ENCODE results near the gene TTC17. TPM values are rescaled to one million over a fixed set of nuclear protein-coding genes. Genes with fewer than 3 reads are reported as not detected.
"Not testable (repeated sequence)": the region's sequence is repeated elsewhere in the genome, so short reads cannot be mapped to it uniquely, and the experiment has no call there.

TTC17 gene
- total and polyA plus RNA-seq, 2 donors, result 40.9 to 67.4 TPM

DNA sequence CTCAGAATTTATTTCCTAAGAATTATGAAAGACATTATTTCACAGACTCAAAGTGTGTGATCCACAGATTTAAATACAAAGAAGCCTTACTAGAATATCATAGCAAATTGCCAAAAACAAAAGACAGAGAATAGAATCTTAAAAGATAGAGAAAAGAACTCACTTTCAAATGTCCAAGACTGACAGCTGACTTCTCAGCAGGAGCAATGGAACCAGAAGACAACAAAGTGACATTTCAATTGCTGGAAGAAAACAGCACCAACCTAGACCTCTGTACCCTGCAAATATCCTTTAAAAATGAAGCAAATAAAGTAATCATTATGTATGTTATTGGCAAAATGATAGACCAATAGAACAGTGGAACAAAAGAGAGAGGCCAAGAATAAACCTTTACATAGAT, 109.2 kb downstream of the TTC17 start:
- Histone ChIP-seq H3K36me3 (ENCODE audit: control insufficient read depth in 2 of 2, insufficient read depth in 2 of 2, low read length in 1 of 2) (peaks cover 3 to 11% of the 10 kb centered on the region in 2 donors), H3K27me3 (ENCODE audit: control insufficient read depth in 2 of 2, insufficient read depth in 1 of 2, low read length in 1 of 2) (no peaks in the 10 kb centered on the region), H3K27ac (ENCODE audit: low read depth in 1 of 2, low read length in 1 of 2) (no peak overlapping the region), H3K9me3 (ENCODE audit: control insufficient read depth in 2 of 2, insufficient read depth in 1 of 2, low read length in 1 of 2) (peaks cover 0 to 2% of the 10 kb centered on the region in 2 donors), H3K4me1 (ENCODE audit: control insufficient read depth in 2 of 2, insufficient read depth in 2 of 2, low read length in 2 of 2) (no peaks in the 10 kb centered on the region), H3K4me3 (ENCODE audit: low read length in 2 of 2) (no peak overlapping the region)
- no peak for DNase-seq (ENCODE audit: low read depth in 6 of 9, low spot score in 9 of 9)

DNA sequence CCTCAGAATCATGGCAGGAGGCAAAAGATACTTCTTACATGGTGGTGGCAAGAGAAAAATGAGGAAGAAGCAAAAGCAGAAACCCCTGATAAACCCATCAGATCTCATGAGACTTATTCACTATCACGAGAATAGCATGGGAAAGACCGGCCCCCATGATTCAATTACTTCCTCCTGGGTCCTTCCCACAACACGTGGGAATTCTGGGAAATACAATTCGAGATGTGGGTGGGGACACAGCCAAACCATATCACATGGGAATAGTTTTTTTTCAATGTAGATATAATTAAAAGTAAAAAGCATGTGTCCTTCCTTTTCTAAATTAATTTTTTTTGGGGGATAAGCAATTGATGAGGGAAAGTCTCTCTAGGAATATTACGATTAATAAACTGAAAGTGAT, 118.8 kb downstream of the TTC17 start:
- H3K27ac ChIP-seq (ENCODE audit: low read depth in 1 of 2, low read length in 1 of 2); H3K27me3 ChIP-seq (ENCODE audit: control insufficient read depth in 2 of 2, insufficient read depth in 1 of 2, low read length in 1 of 2); H3K36me3 ChIP-seq (ENCODE audit: control insufficient read depth in 2 of 2, insufficient read depth in 2 of 2, low read length in 1 of 2); H3K9me3 ChIP-seq (ENCODE audit: control insufficient read depth in 2 of 2, insufficient read depth in 1 of 2, low read length in 1 of 2); DNase-seq (ENCODE audit: low read depth in 6 of 9, low spot score in 9 of 9); H3K4me1 ChIP-seq (ENCODE audit: control insufficient read depth in 2 of 2, insufficient read depth in 2 of 2, low read length in 2 of 2); H3K4me3 ChIP-seq (ENCODE audit: low read length in 2 of 2): not testable (repeated sequence)
- WGBS, result 94% methylated on average over 5 of the region's 5 CpGs

DNA sequence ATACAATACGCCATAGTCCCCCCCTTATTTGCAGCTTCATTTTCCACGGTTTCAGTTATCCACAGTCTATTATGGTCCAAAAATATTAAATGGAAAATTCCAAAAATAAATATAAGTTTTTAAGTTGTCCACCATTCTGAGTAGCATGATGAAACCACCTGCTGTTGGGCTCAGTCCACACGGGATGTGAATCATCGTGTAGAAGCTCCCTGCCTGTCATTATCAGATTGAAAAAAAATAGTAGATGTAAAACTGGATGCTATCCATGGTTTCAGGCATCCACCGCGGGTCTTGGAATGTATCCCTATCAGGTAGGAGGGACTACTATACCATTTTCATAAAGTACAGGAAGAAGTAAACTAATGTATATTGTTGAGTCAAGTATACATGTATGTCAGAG, 127.4 kb downstream of the TTC17 start:
- H3K27me3 ChIP-seq (ENCODE audit: control insufficient read depth in 2 of 2, insufficient read depth in 1 of 2, low read length in 1 of 2), result no peaks in the 10 kb centered on the region
- peaks cover 2 to 8% of the 10 kb centered on the region in 2 donors for H3K36me3 ChIP-seq (ENCODE audit: control insufficient read depth in 2 of 2, insufficient read depth in 2 of 2, low read length in 1 of 2)
- H3K27ac ChIP-seq (ENCODE audit: low read depth in 1 of 2, low read length in 1 of 2), result no peak overlapping the region
- H3K4me1 ChIP-seq (ENCODE audit: control insufficient read depth in 2 of 2, insufficient read depth in 2 of 2, low read length in 2 of 2), result no peaks in the 10 kb centered on the region
- 97% methylated on average over 6 of the region's 6 CpGs for WGBS
- no peak overlapping the region for H3K4me3 ChIP-seq (ENCODE audit: low read length in 2 of 2)
- no peaks in the 10 kb centered on the region for H3K9me3 ChIP-seq (ENCODE audit: control insufficient read depth in 2 of 2, insufficient read depth in 1 of 2, low read length in 1 of 2)
- no peak for DNase-seq (ENCODE audit: low read depth in 6 of 9, low spot score in 9 of 9)

DNA sequence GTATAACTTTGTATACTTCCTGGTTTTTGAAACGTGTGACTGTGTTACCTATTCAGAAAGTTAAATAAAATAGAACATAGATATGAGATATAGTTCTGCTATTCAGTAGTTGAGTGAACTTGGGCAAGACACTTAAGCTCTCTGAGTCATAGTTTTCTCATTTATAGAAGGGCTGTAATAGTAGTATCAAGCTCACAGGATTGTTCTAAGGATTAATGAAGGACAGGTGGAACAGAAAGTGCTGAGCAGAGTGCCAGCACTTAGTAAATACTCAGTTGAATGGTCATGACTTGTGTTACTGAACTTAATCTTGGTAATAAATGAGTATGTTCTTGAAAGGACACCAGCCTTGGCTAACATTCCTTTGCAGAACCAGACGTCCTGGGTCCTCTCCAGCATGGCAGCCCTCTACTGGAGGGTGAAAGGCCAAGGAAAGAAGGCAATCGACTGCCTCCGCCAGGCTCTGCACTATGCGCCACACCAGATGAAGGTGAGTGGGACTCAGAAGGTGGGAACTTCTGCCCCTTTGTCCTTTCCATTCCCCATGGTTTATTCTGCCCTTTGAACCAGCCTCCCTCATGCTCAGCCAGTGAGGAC, 131.2 kb downstream of the TTC17 start:
- no peaks in the 10 kb centered on the region for H3K9me3 ChIP-seq (ENCODE audit: control insufficient read depth in 2 of 2, insufficient read depth in 1 of 2, low read length in 1 of 2)
- H3K4me3 ChIP-seq (ENCODE audit: low read length in 2 of 2), result no peak overlapping the region
- H3K36me3 ChIP-seq (ENCODE audit: control insufficient read depth in 2 of 2, insufficient read depth in 2 of 2, low read length in 1 of 2), result peaks cover 16 to 37% of the 10 kb centered on the region in 2 donors
- 96% methylated on average over 5 of the region's 5 CpGs for WGBS
- no peaks in the 10 kb centered on the region for H3K27me3 ChIP-seq (ENCODE audit: control insufficient read depth in 2 of 2, insufficient read depth in 1 of 2, low read length in 1 of 2)
- no peaks in the 10 kb centered on the region for H3K4me1 ChIP-seq (ENCODE audit: control insufficient read depth in 2 of 2, insufficient read depth in 2 of 2, low read length in 2 of 2)
- DNase-seq (ENCODE audit: low read depth in 6 of 9, low spot score in 9 of 9), result no peak
- H3K27ac ChIP-seq (ENCODE audit: low read depth in 1 of 2, low read length in 1 of 2), result no peak overlapping the region

DNA sequence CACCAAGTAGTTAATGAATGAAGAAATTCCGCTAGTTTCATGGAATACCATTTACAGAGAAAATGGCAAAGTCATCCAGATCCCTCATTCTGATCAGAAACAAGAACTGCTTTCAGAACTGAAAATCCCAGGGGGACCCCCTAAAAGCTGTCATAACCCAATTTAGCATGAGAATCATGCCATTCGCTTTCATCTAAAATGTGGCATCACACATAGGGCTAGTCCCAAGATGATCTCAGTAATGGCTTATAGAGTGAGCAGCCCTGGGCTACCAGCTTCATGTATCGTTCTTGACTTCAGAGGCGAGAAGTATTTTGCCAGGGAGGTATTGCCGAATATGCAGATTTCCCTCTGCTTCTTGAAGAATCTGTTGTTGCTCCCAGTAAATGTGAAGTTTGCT, 134.0 kb downstream of the TTC17 start:
- Histone ChIP-seq H3K27ac (ENCODE audit: low read depth in 1 of 2, low read length in 1 of 2) (no peak overlapping the region), H3K4me1 (ENCODE audit: control insufficient read depth in 2 of 2, insufficient read depth in 2 of 2, low read length in 2 of 2) (no peaks in the 10 kb centered on the region), H3K9me3 (ENCODE audit: control insufficient read depth in 2 of 2, insufficient read depth in 1 of 2, low read length in 1 of 2) (no peaks in the 10 kb centered on the region), H3K36me3 (ENCODE audit: control insufficient read depth in 2 of 2, insufficient read depth in 2 of 2, low read length in 1 of 2) (peaks cover 21 to 40% of the 10 kb centered on the region in 2 donors), H3K4me3 (ENCODE audit: low read length in 2 of 2) (no peak overlapping the region), H3K27me3 (ENCODE audit: control insufficient read depth in 2 of 2, insufficient read depth in 1 of 2, low read length in 1 of 2) (no peaks in the 10 kb centered on the region)
- no peak for DNase-seq (ENCODE audit: low read depth in 6 of 9, low spot score in 9 of 9)
- WGBS, result 98% methylated on average over 5 of the region's 5 CpGs

DNA sequence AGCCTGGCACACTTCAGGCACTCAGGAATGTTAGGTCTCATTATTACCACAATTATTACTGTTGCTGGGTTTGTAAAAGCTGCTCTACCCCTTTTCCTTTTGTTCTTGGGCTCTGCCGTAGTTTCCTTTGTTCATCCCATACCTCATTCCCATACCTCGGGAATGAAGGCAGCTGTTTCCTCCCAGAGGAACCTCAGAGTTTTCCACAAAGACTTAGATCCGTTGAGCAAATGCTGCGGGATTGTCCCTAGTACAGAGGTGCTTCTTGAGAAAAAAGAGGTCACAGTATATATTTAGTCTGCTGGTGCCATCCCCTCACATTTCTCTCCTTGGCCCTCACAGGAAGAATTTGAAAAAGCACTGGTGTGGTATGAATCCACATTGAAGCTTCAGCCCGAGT, 134.7 kb downstream of the TTC17 start:
- WGBS, result 94% methylated on average over 5 of the region's 5 CpGs

DNA sequence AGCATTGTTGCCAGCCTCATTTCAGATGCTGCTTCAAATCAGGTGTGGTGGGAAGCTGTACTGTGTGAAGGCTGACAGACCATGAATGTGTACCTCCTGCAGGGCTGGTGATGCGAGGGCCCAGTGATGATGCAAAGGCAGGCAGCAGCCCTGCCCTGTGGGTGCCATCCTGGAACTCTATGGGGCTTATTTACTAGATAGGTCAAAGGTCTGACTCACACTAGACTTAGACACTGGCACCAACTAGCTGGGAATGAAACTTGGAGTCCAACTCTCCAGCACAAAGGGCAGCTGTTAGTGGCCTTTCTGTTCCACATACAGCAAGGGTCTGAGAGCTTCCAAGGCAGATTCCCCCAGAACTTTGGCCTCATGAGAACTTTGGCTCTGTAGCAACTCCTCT, 138.4 kb downstream of the TTC17 start:
- H3K27me3 ChIP-seq (ENCODE audit: control insufficient read depth in 2 of 2, insufficient read depth in 1 of 2, low read length in 1 of 2), result no peaks in the 10 kb centered on the region
- no peak overlapping the region for H3K4me3 ChIP-seq (ENCODE audit: low read length in 2 of 2)
- DNase-seq (ENCODE audit: low read depth in 6 of 9, low spot score in 9 of 9), result no peak
- H3K27ac ChIP-seq (ENCODE audit: low read depth in 1 of 2, low read length in 1 of 2), result no peak overlapping the region
- no peaks in the 10 kb centered on the region for H3K9me3 ChIP-seq (ENCODE audit: control insufficient read depth in 2 of 2, insufficient read depth in 1 of 2, low read length in 1 of 2)
- no peaks in the 10 kb centered on the region for H3K4me1 ChIP-seq (ENCODE audit: control insufficient read depth in 2 of 2, insufficient read depth in 2 of 2, low read length in 2 of 2)
- peaks cover 18 to 23% of the 10 kb centered on the region in 2 donors for H3K36me3 ChIP-seq (ENCODE audit: control insufficient read depth in 2 of 2, insufficient read depth in 2 of 2, low read length in 1 of 2)
- 92% methylated on average over 1 of the region's 1 CpG for WGBS

More for the DNA sequence above, 134.7 kb downstream of the TTC17 start:
- H3K4me1 ChIP-seq (ENCODE audit: control insufficient read depth in 2 of 2, insufficient read depth in 2 of 2, low read length in 2 of 2), result no peaks in the 10 kb centered on the region
- peaks cover 21 to 40% of the 10 kb centered on the region in 2 donors for H3K36me3 ChIP-seq (ENCODE audit: control insufficient read depth in 2 of 2, insufficient read depth in 2 of 2, low read length in 1 of 2)
- DNase-seq (ENCODE audit: low read depth in 6 of 9, low spot score in 9 of 9), result no peak
- no peaks in the 10 kb centered on the region for H3K27me3 ChIP-seq (ENCODE audit: control insufficient read depth in 2 of 2, insufficient read depth in 1 of 2, low read length in 1 of 2)
- no peaks in the 10 kb centered on the region for H3K9me3 ChIP-seq (ENCODE audit: control insufficient read depth in 2 of 2, insufficient read depth in 1 of 2, low read length in 1 of 2)
- no peak overlapping the region for H3K27ac ChIP-seq (ENCODE audit: low read depth in 1 of 2, low read length in 1 of 2)
- no peak overlapping the region for H3K4me3 ChIP-seq (ENCODE audit: low read length in 2 of 2)

DNA sequence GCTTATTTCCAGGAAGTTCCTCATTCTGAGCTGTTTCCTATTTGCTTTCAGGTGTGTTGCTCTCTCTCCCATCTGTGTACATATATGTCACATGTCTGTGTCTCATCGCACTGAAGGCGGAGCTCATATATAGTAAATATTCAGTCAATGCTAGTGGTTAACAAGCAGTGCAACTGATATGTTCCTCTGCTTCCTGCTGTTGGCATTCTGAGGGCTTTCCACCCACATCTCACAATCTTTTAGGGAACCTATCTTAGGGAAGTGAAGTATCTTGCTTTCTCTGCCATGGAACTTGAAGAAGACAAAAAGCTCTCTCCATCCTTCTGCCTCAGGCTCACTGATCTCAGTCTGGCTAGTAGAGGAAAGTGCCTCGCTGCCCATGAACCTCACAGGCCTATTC, 139.8 kb downstream of the TTC17 start:
- Histone ChIP-seq H3K4me1 (ENCODE audit: control insufficient read depth in 2 of 2, insufficient read depth in 2 of 2, low read length in 2 of 2) (no peaks in the 10 kb centered on the region), H3K27ac (ENCODE audit: low read depth in 1 of 2, low read length in 1 of 2) (no peak overlapping the region), H3K4me3 (ENCODE audit: low read length in 2 of 2) (no peak overlapping the region), H3K9me3 (ENCODE audit: control insufficient read depth in 2 of 2, insufficient read depth in 1 of 2, low read length in 1 of 2) (no peaks in the 10 kb centered on the region), H3K27me3 (ENCODE audit: control insufficient read depth in 2 of 2, insufficient read depth in 1 of 2, low read length in 1 of 2) (no peaks in the 10 kb centered on the region), H3K36me3 (ENCODE audit: control insufficient read depth in 2 of 2, insufficient read depth in 2 of 2, low read length in 1 of 2) (peaks cover 6 to 10% of the 10 kb centered on the region in 2 donors)
- no peak for DNase-seq (ENCODE audit: low read depth in 6 of 9, low spot score in 9 of 9)
- 96% methylated on average over 3 of the region's 3 CpGs for WGBS

DNA sequence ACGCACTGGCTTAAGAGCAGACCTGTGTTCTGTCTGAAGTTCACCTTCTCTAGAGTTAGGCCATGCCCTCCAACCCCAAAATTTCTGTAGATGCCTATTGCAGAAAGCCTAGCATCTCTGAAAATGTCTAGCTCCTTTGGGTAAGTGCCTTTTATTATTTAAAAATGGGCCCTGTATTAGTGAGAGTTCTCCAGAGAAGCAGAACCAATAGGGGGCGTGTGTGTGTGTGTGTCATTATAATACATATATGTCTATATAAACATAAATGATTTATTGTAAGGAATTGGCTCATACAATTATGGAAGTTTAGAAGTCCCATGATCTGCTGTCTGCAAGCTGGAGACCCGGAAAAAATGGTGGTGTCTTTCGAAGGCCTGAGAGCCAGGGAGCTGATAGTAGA, 144.7 kb downstream of the TTC17 start:
- 93% methylated on average over 4 of the region's 4 CpGs for WGBS
- no peaks in the 10 kb centered on the region for H3K36me3 ChIP-seq (ENCODE audit: control insufficient read depth in 2 of 2, insufficient read depth in 2 of 2, low read length in 1 of 2)
- DNase-seq (ENCODE audit: low read depth in 6 of 9, low spot score in 9 of 9), result no peak

More for the DNA sequence above, 144.7 kb downstream of the TTC17 start:
- Histone ChIP-seq H3K27me3 (ENCODE audit: control insufficient read depth in 2 of 2, insufficient read depth in 1 of 2, low read length in 1 of 2) (no peaks in the 10 kb centered on the region), H3K4me3 (ENCODE audit: low read length in 2 of 2) (no peak overlapping the region), H3K9me3 (ENCODE audit: control insufficient read depth in 2 of 2, insufficient read depth in 1 of 2, low read length in 1 of 2) (no peaks in the 10 kb centered on the region), H3K27ac (ENCODE audit: low read depth in 1 of 2, low read length in 1 of 2) (no peak overlapping the region), H3K4me1 (ENCODE audit: control insufficient read depth in 2 of 2, insufficient read depth in 2 of 2, low read length in 2 of 2) (no peaks in the 10 kb centered on the region)

Data from thymus (tissue), 11 donors.